ENCODE measurements around the gene PPARD. TPM values are rescaled to one million over a fixed set of nuclear protein-coding genes. Genes with fewer than 3 reads are reported as not detected.
"Not testable (repeated sequence)": the region's sequence is repeated elsewhere in the genome, so short reads cannot be mapped to it uniquely, and the experiment has no call there.

PPARD gene
- total RNA-seq, 1 donor from 2014 or later, result 9.5 TPM

GRCh38 chr6:35312076-35312800, 30.1 kb upstream of the PPARD start:
- no peak for DNase-seq (ENCODE audit: low read depth in 2 of 2)

GRCh38 chr6:35312807-35313206, 29.6 kb upstream of the PPARD start:
- DNase-seq (ENCODE audit: low read depth in 2 of 2), result no peak

- DNase-seq (ENCODE audit: low read depth in 2 of 2), result peak in 1 of 2 donors; percentile 13
Observed at GRCh38 chr6:35317483-35318195, 24.7 kb upstream of the PPARD start.

GRCh38 chr6:35318196-35319171, 23.9 kb upstream of the PPARD start:
- DNase-seq (ENCODE audit: low read depth in 2 of 2), result peak; percentile 73 to 78

- DNase-seq (ENCODE audit: low read depth in 2 of 2), result no peak
Observed at GRCh38 chr6:35319346-35320030, 22.9 kb upstream of the PPARD start.

- no peak for DNase-seq (ENCODE audit: low read depth in 2 of 2)
Observed at GRCh38 chr6:35320031-35320410, 22.3 kb upstream of the PPARD start.

- DNase-seq (ENCODE audit: low read depth in 2 of 2), result no peak
Observed at GRCh38 chr6:35321091-35321490, 21.3 kb upstream of the PPARD start.

GRCh38 chr6:35327349-35328027, 14.9 kb upstream of the PPARD start:
- peak; percentile 63 to 68 for DNase-seq (ENCODE audit: low read depth in 2 of 2)

GRCh38 chr6:35328108-35328723, 14.1 kb upstream of the PPARD start:
- no peak for DNase-seq (ENCODE audit: low read depth in 2 of 2)

GRCh38 chr6:35328965-35329364, 13.4 kb upstream of the PPARD start:
- DNase-seq (ENCODE audit: low read depth in 2 of 2), result not testable (repeated sequence)

- DNase-seq (ENCODE audit: low read depth in 2 of 2), result no peak
Observed at GRCh38 chr6:35330541-35331119, 11.7 kb upstream of the PPARD start.

GRCh38 chr6:35332074-35332887, 10.1 kb upstream of the PPARD start:
- DNase-seq (ENCODE audit: low read depth in 2 of 2), result peak; percentile 12 to 13

GRCh38 chr6:35341557-35341956, 801 bp upstream of the PPARD start:
- DNase-seq (ENCODE audit: low read depth in 2 of 2), result no peak

- DNase-seq (ENCODE audit: low read depth in 2 of 2), result peak in 1 of 2 donors; percentile 57
Observed at GRCh38 chr6:35343092-35343834, 905 bp downstream of the PPARD start.

- no peak for DNase-seq (ENCODE audit: low read depth in 2 of 2)
Observed at GRCh38 chr6:35343835-35344550, 1.6 kb downstream of the PPARD start.

GRCh38 chr6:35351422-35351821, 9.1 kb downstream of the PPARD start:
- DNase-seq (ENCODE audit: low read depth in 2 of 2), result no peak

- DNase-seq (ENCODE audit: low read depth in 2 of 2), result no peak
Observed at GRCh38 chr6:35352735-35353134, 10.4 kb downstream of the PPARD start.

All from lung microvascular endothelial cell (primary cell).